ENCODE data around the gene SOCS4.

GRCh38 chr14:55038708-55039107, 11.7 kb downstream of the SOCS4 start:
- TF ChIP-seq CTCF (IDR thresholded peaks at IDR 0.05; ENCODE audit: low read depth, low read length) (no peak), POLR2A (IDR thresholded peaks at IDR 0.05; ENCODE audit: extremely low read depth, insufficient read length) (no peak), MAX (IDR thresholded peaks at IDR 0.05; ENCODE audit: low read depth, low read length) (no peak)
